AG04449 (cell line): ENCODE results near the gene R3HDML.

Source experiments
- CTCF ChIA-PET: fragments of 350-600 bp; formaldehyde crosslinking; extraction: SDS; loops from one replicate; lab custom pipeline; 2021; ENCODE audit warnings: antibody characterized with exemption; lab: Yijun Ruan, JAX
- POLR2A ChIA-PET: fragments of 400-600, 350-600 bp; formaldehyde crosslinking; extraction: SDS; loops from one replicate; lab custom pipeline; 2020; ENCODE audit warnings: antibody characterized with exemption, inconsistent platforms; lab: Yijun Ruan, JAX
- DNase-seq: peaks from one replicate; pipeline ENCODE4 v3.0.0-alpha.2; 2010; ENCODE audit warnings: low read depth, low spot score
- H3K4me3 ChIP-seq: 2 replicates; pipeline ENCODE4 v1.5.1; 2011; ENCODE audit warnings: low read depth, mild to moderate bottlenecking, control low read depth, low read length
- CTCF ChIP-seq: IDR thresholded peaks from one replicate; pipeline ENCODE4 v1.5.1; 2011; ENCODE audit warnings: mild to moderate bottlenecking, moderate library complexity, low read length, control low read depth, inconsistent platforms; ENCODE audit not compliant: insufficient read depth; ENCODE audit errors: missing control alignments

Gene R3HDML

GRCh38 chr20:44334306-44334705, 2.5 kb upstream of the R3HDML start:
- TF ChIP-seq CTCF = no peak
- POLR2A ChIA-PET = no interaction called here
- DNase-seq = no peak
- H3K4me3 ChIP-seq = no peak overlapping the region
- CTCF ChIA-PET = interaction anchor here (3.2 kb wide), 1 partner anchor 23 kb away, joined by 19 read pairs; the partner anchor contains the start of gene FITM2

GRCh38 chr20:44334709-44335108, 2.1 kb upstream of the R3HDML start:
- H3K4me3 ChIP-seq = no peak overlapping the region
- POLR2A ChIA-PET = no interaction called here
- CTCF ChIA-PET = no interaction called here
- no peak for TF ChIP-seq CTCF
- no peak for DNase-seq

GRCh38 chr20:44335675-44336074, 1.2 kb upstream of the R3HDML start:
- ChIA-PET CTCF (no interaction called here), POLR2A (no interaction called here)
- DNase-seq = no peak
- H3K4me3 ChIP-seq = no peak overlapping the region
- no peak for TF ChIP-seq CTCF

- DNase-seq = no peak
- no peak overlapping the region for H3K4me3 ChIP-seq
- ChIA-PET POLR2A (no interaction called here), CTCF (no interaction called here)
- no peak for TF ChIP-seq CTCF
Observed at GRCh38 chr20:44336086-44336485, 757 bp upstream of the R3HDML start.

GRCh38 chr20:44342248-44342647, 5.4 kb downstream of the R3HDML start:
- ChIA-PET POLR2A (no interaction called here), CTCF (interaction anchor here (0.8 to 1.8 kb wide), 4 partner anchors 31 to 268 kb away, joined by 3 to 7 read pairs (median 4); partner anchors contain the start of gene FITM2)
- no peak for TF ChIP-seq CTCF
- H3K4me3 ChIP-seq = no peak overlapping the region
- DNase-seq = no peak

GRCh38 chr20:44343162-44343675, 6.4 kb downstream of the R3HDML start:
- ChIA-PET CTCF (interaction anchor here (1.1 to 1.8 kb wide), 3 partner anchors 32 to 126 kb away, joined by 4 to 7 read pairs (median 6); partner anchors contain the start of gene FITM2), POLR2A (no interaction called here)
- DNase-seq = no peak
- TF ChIP-seq CTCF = no peak
- no peak overlapping the region for H3K4me3 ChIP-seq
